ENCODE data around the gene PHLDA3. TPM values are rescaled to one million over a fixed set of nuclear protein-coding genes. Genes with fewer than 3 reads are reported as not detected.

The PHLDA3 gene
- 10 to 100 TPM; 14.4 to 22.8 TPM for total RNA-seq
- 10 to 100 TPM; 75.3 to 82.7 TPM for polyA plus RNA-seq (ENCODE audit: insufficient read length in 2 of 2)
- long read RNA-seq, donor 1, transcript PHLDA3-202 (2 exons, 2,640 nt) = major isoform, 45 of 54 reads
- long read RNA-seq, donor 1, partial matches to known transcripts = 0 of 54 reads
- long read RNA-seq, donor 1, other reads (novel, unspliced or antisense) = 7 of 54 reads
- long read RNA-seq, donor 2, transcript PHLDA3-202 (2 exons, 2,640 nt) = major isoform, 14 of 14 reads
- long read RNA-seq, donor 2, partial matches to known transcripts = 0 of 14 reads
- long read RNA-seq, donor 2, other reads (novel, unspliced or antisense) = 0 of 14 reads
- long read RNA-seq, donor 3, transcript PHLDA3-202 (2 exons, 2,640 nt) = major isoform, 18 of 19 reads
- long read RNA-seq, donor 3, partial matches to known transcripts = 0 of 19 reads
- long read RNA-seq, donor 3, other reads (novel, unspliced or antisense) = 0 of 19 reads
- long read RNA-seq, donor 4, transcript PHLDA3-202 (2 exons, 2,640 nt) = major isoform, 16 of 16 reads
- long read RNA-seq, donor 4, partial matches to known transcripts = 0 of 16 reads
- long read RNA-seq, donor 4, other reads (novel, unspliced or antisense) = 0 of 16 reads

- Histone ChIP-seq H3K4me1 (ENCODE audit: control insufficient read depth, insufficient read depth, low read length) (peaks cover 38% of the 10 kb centered on the region), H3K9me3 (ENCODE audit: control insufficient read depth, insufficient read depth, low read length) (no peaks in the 10 kb centered on the region), H3K4me3 (ENCODE audit: low read depth, low read length) (peak within 1 kb of the TSS; percentile 62), H3K27me3 (ENCODE audit: control insufficient read depth, insufficient read depth, low read length) (no peaks in the 10 kb centered on the region), H3K27ac (ENCODE audit: low read depth, low read length) (peak within 1 kb of the TSS; percentile 48), H3K36me3 (ENCODE audit: control insufficient read depth, insufficient read depth, low read length) (peaks cover 25% of the 10 kb centered on the region)
- WGBS (ENCODE audit: insufficient coverage) = 0% methylated on average over 76 of the region's 76 CpGs
- peak in 5 of 6 donors; percentile 64 to 95 (median 73) for DNase-seq (ENCODE audit: low read depth in 4 of 6, low spot score in 6 of 6)
These were observed at the start of gene PHLDA3 for GRCh38 chr1:201468844-201469644. PHLDA3 (minus strand) TSS chr1:201469188; CDS start chr1:201468786, 402 bp downstream.

GRCh38 chr1:201518071-201518470 lies 49.1 kb upstream of the PHLDA3 start:
- no peak overlapping the region for H3K27ac ChIP-seq (ENCODE audit: low read depth, low read length)
- H3K27me3 ChIP-seq (ENCODE audit: control insufficient read depth, insufficient read depth, low read length) = no peaks in the 10 kb centered on the region
- DNase-seq (ENCODE audit: low read depth in 4 of 6, low spot score in 6 of 6) = no peak
- no peaks in the 10 kb centered on the region for H3K36me3 ChIP-seq (ENCODE audit: control insufficient read depth, insufficient read depth, low read length)
- 92% methylated on average over 2 of the region's 5 CpGs for WGBS (ENCODE audit: insufficient coverage)
- H3K9me3 ChIP-seq (ENCODE audit: control insufficient read depth, insufficient read depth, low read length) = no peaks in the 10 kb centered on the region
- H3K4me3 ChIP-seq (ENCODE audit: low read depth, low read length) = no peak overlapping the region
- H3K4me1 ChIP-seq (ENCODE audit: control insufficient read depth, insufficient read depth, low read length) = no peaks in the 10 kb centered on the region

GRCh38 chr1:201517631-201518030 lies 48.6 kb upstream of the PHLDA3 start:
- Histone ChIP-seq H3K36me3 (ENCODE audit: control insufficient read depth, insufficient read depth, low read length) (no peaks in the 10 kb centered on the region), H3K27me3 (ENCODE audit: control insufficient read depth, insufficient read depth, low read length) (no peaks in the 10 kb centered on the region), H3K4me3 (ENCODE audit: low read depth, low read length) (no peak overlapping the region), H3K4me1 (ENCODE audit: control insufficient read depth, insufficient read depth, low read length) (peaks cover 4% of the 10 kb centered on the region), H3K27ac (ENCODE audit: low read depth, low read length) (no peak overlapping the region), H3K9me3 (ENCODE audit: control insufficient read depth, insufficient read depth, low read length) (no peaks in the 10 kb centered on the region)
- 79% methylated on average over 6 of the region's 7 CpGs for WGBS (ENCODE audit: insufficient coverage)
- no peak for DNase-seq (ENCODE audit: low read depth in 4 of 6, low spot score in 6 of 6)

GRCh38 chr1:201516511-201517127 lies 47.6 kb upstream of the PHLDA3 start:
- peaks cover 13% of the 10 kb centered on the region for H3K4me1 ChIP-seq (ENCODE audit: control insufficient read depth, insufficient read depth, low read length)
- H3K27ac ChIP-seq (ENCODE audit: low read depth, low read length) = no peak overlapping the region
- WGBS (ENCODE audit: insufficient coverage) = 100% methylated on average over 1 of the region's 2 CpGs
- H3K9me3 ChIP-seq (ENCODE audit: control insufficient read depth, insufficient read depth, low read length) = no peaks in the 10 kb centered on the region
- DNase-seq (ENCODE audit: low read depth in 4 of 6, low spot score in 6 of 6) = no peak
- no peaks in the 10 kb centered on the region for H3K36me3 ChIP-seq (ENCODE audit: control insufficient read depth, insufficient read depth, low read length)
- H3K4me3 ChIP-seq (ENCODE audit: low read depth, low read length) = no peak overlapping the region
- H3K27me3 ChIP-seq (ENCODE audit: control insufficient read depth, insufficient read depth, low read length) = no peaks in the 10 kb centered on the region

- Histone ChIP-seq H3K4me3 (ENCODE audit: low read depth, low read length) (no peak overlapping the region), H3K4me1 (ENCODE audit: control insufficient read depth, insufficient read depth, low read length) (peaks cover 16% of the 10 kb centered on the region), H3K9me3 (ENCODE audit: control insufficient read depth, insufficient read depth, low read length) (no peaks in the 10 kb centered on the region), H3K27me3 (ENCODE audit: control insufficient read depth, insufficient read depth, low read length) (no peaks in the 10 kb centered on the region), H3K36me3 (ENCODE audit: control insufficient read depth, insufficient read depth, low read length) (no peaks in the 10 kb centered on the region), H3K27ac (ENCODE audit: low read depth, low read length) (no peak overlapping the region)
- 100% methylated on average over 1 of the region's 1 CpG for WGBS (ENCODE audit: insufficient coverage)
- no peak for DNase-seq (ENCODE audit: low read depth in 4 of 6, low spot score in 6 of 6)
These were observed 46.9 kb upstream of the PHLDA3 start for GRCh38 chr1:201515895-201516294.

- no peak overlapping the region for H3K27ac ChIP-seq (ENCODE audit: low read depth, low read length)
These were observed 46.2 kb upstream of the PHLDA3 start for GRCh38 chr1:201515062-201515750.

GRCh38 chr1:201514466-201514865 lies 45.5 kb upstream of the PHLDA3 start:
- Histone ChIP-seq H3K27me3 (ENCODE audit: control insufficient read depth, insufficient read depth, low read length) (no peaks in the 10 kb centered on the region), H3K4me1 (ENCODE audit: control insufficient read depth, insufficient read depth, low read length) (peaks cover 16% of the 10 kb centered on the region), H3K27ac (ENCODE audit: low read depth, low read length) (no peak overlapping the region), H3K9me3 (ENCODE audit: control insufficient read depth, insufficient read depth, low read length) (no peaks in the 10 kb centered on the region), H3K36me3 (ENCODE audit: control insufficient read depth, insufficient read depth, low read length) (no peaks in the 10 kb centered on the region), H3K4me3 (ENCODE audit: low read depth, low read length) (no peak overlapping the region)
- no peak for DNase-seq (ENCODE audit: low read depth in 4 of 6, low spot score in 6 of 6)
- 96% methylated on average over 2 of the region's 2 CpGs for WGBS (ENCODE audit: insufficient coverage)

More at GRCh38 chr1:201515062-201515750, 46.2 kb upstream of the PHLDA3 start:
- Histone ChIP-seq H3K4me1 (ENCODE audit: control insufficient read depth, insufficient read depth, low read length) (peaks cover 16% of the 10 kb centered on the region), H3K9me3 (ENCODE audit: control insufficient read depth, insufficient read depth, low read length) (no peaks in the 10 kb centered on the region), H3K4me3 (ENCODE audit: low read depth, low read length) (no peak overlapping the region), H3K36me3 (ENCODE audit: control insufficient read depth, insufficient read depth, low read length) (no peaks in the 10 kb centered on the region), H3K27me3 (ENCODE audit: control insufficient read depth, insufficient read depth, low read length) (no peaks in the 10 kb centered on the region)
- WGBS (ENCODE audit: insufficient coverage) = 86% methylated on average over 6 of the region's 9 CpGs
- no peak for DNase-seq (ENCODE audit: low read depth in 4 of 6, low spot score in 6 of 6)

GRCh38 chr1:201513498-201514243 lies 44.7 kb upstream of the PHLDA3 start:
- H3K27me3 ChIP-seq (ENCODE audit: control insufficient read depth, insufficient read depth, low read length) = no peaks in the 10 kb centered on the region
- no peak overlapping the region for H3K27ac ChIP-seq (ENCODE audit: low read depth, low read length)
- no peaks in the 10 kb centered on the region for H3K9me3 ChIP-seq (ENCODE audit: control insufficient read depth, insufficient read depth, low read length)
- whole genome bisulfite sequencing (ENCODE audit: insufficient coverage) = 90% methylated on average over 3 of the region's 6 CpGs
- no peak for DNase-seq (ENCODE audit: low read depth in 4 of 6, low spot score in 6 of 6)
- H3K4me1 ChIP-seq (ENCODE audit: control insufficient read depth, insufficient read depth, low read length) = peaks cover 16% of the 10 kb centered on the region
- no peak overlapping the region for H3K4me3 ChIP-seq (ENCODE audit: low read depth, low read length)
- no peaks in the 10 kb centered on the region for H3K36me3 ChIP-seq (ENCODE audit: control insufficient read depth, insufficient read depth, low read length)
